Body of pancreas (tissue), 4 donors: ENCODE measurements around the gene MAP2K7.

Source experiments
- CTCF ChIP-seq, 7 experiments: fragments of 450-650 bp in 4 of 7; fragments of 200-600 bp in 3 of 7; sonication (generic) in 3 of 7; IDR thresholded peaks; one replicate each; pipeline ENCODE4 v1.5.1; 2016 to 2019; ENCODE audit warnings: antibody characterized with exemption in 7 of 7
- POLR2A ChIP-seq, 3 donors: fragments of 450-650 bp; IDR thresholded peaks; one replicate each; pipeline ENCODE4 v1.6.1; 2016; ENCODE audit warnings: antibody characterized with exemption in 3 of 3, mild to moderate bottlenecking in 2 of 3

- TF ChIP-seq CTCF (IDR thresholded peaks at IDR 0.05) (peak; percentile 11 to 84 (median 46)), POLR2A (IDR thresholded peaks at IDR 0.05) (peak; percentile 60 to 91 (median 90))
Measured at GRCh38 chr19:7903244-7904073, at the start of gene MAP2K7.
